Testis (tissue), 2 donors: ENCODE measurements around the gene WAPL.

Experiments used
- CTCF ChIP-seq, 3 experiments: fragments of 450-650 bp in 2 of 3; fragments of 200-600 bp in 1 of 3; sonication (generic) in 1 of 3; IDR thresholded peaks; one replicate each; pipeline ENCODE4 v1.5.1; 2016 to 2019; ENCODE audit warnings: antibody characterized with exemption in 3 of 3, mild to moderate bottlenecking in 2 of 3, moderate library complexity in 1 of 3
- POLR2A ChIP-seq: fragments of 450-650 bp; IDR thresholded peaks from one replicate; pipeline ENCODE4 v1.6.1; 2017; ENCODE audit warnings: antibody characterized with exemption, mild to moderate bottlenecking, moderate library complexity

GRCh38 chr10:86385806-86386205, 135.8 kb downstream of the WAPL start:
- no peak for TF ChIP-seq POLR2A
- no peak for TF ChIP-seq CTCF (IDR thresholded peaks at IDR 0.05)
